H1 (cell line): ENCODE results near the gene GPR18.

Source experiments
- CBX8 ChIP-seq: fragments of 300-800, 300-1000 bp; sonication (generic); IDR thresholded peaks from 2 replicates; pipeline ENCODE4 v1.7.1; 2016; ENCODE audit warnings: low read depth, low read length, borderline replicate concordance
- CEBPB ChIP-seq: IDR thresholded peaks from 2 replicates; pipeline ENCODE4 v1.6.1; 2012; ENCODE audit warnings: low read depth, low read length
- CTBP2 ChIP-seq: IDR thresholded peaks from 2 replicates; pipeline ENCODE4 v1.7.0; 2011; ENCODE audit warnings: borderline replicate concordance, mild to moderate bottlenecking, moderate library complexity, mixed read lengths, low read length; ENCODE audit not compliant: insufficient read depth, insufficient read length
- EZH2 ChIP-seq: fragments of 200-600 bp; sonication (generic); IDR thresholded peaks from 2 replicates; pipeline ENCODE4 v1.7.1; 2012; ENCODE audit warnings: low read depth, mild to moderate bottlenecking, moderate library complexity, low read length, inconsistent platforms; ENCODE audit not compliant: severe bottlenecking
- MAX ChIP-seq: IDR thresholded peaks from 2 replicates; pipeline ENCODE4 v1.6.1; 2012; ENCODE audit warnings: inconsistent platforms
- TAF1 ChIP-seq: IDR thresholded peaks from 2 replicates; pipeline ENCODE4 v1.6.1; 2011; ENCODE audit warnings: mild to moderate bottlenecking, low read depth, low read length

- TF ChIP-seq EZH2 (no peak), MAX (no peak), CBX8 (no peak), CEBPB (no peak), TAF1 (no peak), CTBP2 (no peak)
Measured at GRCh38 chr13:99307648-99308339, 49.6 kb upstream of the GPR18 start.
